ENCODE measurements around the gene NUDT19. TPM values are rescaled to one million over a fixed set of nuclear protein-coding genes. Genes with fewer than 3 reads are reported as not detected.
A peak's percentile ranks its signal among the peaks of the same experiment; 100 is the strongest.
"Not testable (repeated sequence)": the region's sequence is repeated elsewhere in the genome, so short reads cannot be mapped to it uniquely, and the experiment has no call there.

The NUDT19 gene
- total and polyA plus RNA-seq, 8 donors, result 9.5 to 16.6 (median 11.0) TPM

DNA sequence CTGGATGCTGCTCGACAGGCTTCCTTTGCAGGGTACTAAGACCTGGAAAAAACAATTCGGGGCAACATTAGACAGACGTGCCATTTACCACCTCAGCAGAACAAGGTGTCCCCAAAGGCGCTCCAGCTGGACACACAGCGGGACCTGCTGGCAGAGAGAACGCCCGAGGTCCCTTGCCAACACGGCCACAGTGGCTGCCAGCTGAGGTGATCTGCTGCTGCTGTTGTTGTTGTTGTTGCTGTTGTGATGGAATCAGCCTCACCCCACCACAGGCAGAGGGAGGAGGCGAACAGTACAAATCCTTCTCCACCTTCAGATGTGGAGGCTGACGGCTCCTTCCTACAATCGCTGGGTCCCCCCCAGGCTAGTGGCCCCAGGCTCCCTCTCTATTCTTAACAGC lies 41.9 kb upstream of the NUDT19 start:
- intact Hi-C loops (cut with DNase I), result no loop called here
- Histone ChIP-seq H3K27me3 (no peaks in the 10 kb centered on the region), H3K4me1 (peaks cover 3 to 16% of the 10 kb centered on the region in 2 donors)

DNA sequence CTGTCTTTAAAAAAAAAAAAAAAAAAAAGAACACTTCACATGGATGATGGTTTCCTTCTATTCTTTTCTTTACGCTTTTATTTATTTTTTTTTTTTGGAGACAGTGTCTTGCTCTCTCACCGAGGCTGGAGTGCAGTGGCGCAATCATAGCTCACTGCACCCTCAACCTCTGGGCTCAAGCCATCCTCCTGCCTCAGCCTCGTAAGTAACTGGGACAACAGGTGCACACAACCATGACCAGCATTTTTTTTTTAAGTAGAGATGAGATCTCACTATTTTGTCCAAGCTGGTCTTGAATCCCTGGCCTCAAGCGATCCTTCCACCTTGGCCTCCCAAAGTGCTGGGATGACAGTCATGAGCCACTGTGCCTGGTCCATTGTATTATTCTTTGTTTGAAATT lies 41.0 kb upstream of the NUDT19 start:
- DNase-seq, result no peak
- Histone ChIP-seq H3K27me3 (no peaks in the 10 kb centered on the region), H3K27ac (no peak overlapping the region), H3K36me3 (peaks cover 0 to 59% of the 10 kb centered on the region in 2 donors), H3K4me1 (peaks cover 3 to 16% of the 10 kb centered on the region in 2 donors), H3K4me3 (no peak overlapping the region), H3K9me3 (no peaks in the 10 kb centered on the region)
- intact Hi-C loops (cut with DNase I), result no loop called here
- no peak for ATAC-seq
- TF ChIP-seq, protein P1, sequence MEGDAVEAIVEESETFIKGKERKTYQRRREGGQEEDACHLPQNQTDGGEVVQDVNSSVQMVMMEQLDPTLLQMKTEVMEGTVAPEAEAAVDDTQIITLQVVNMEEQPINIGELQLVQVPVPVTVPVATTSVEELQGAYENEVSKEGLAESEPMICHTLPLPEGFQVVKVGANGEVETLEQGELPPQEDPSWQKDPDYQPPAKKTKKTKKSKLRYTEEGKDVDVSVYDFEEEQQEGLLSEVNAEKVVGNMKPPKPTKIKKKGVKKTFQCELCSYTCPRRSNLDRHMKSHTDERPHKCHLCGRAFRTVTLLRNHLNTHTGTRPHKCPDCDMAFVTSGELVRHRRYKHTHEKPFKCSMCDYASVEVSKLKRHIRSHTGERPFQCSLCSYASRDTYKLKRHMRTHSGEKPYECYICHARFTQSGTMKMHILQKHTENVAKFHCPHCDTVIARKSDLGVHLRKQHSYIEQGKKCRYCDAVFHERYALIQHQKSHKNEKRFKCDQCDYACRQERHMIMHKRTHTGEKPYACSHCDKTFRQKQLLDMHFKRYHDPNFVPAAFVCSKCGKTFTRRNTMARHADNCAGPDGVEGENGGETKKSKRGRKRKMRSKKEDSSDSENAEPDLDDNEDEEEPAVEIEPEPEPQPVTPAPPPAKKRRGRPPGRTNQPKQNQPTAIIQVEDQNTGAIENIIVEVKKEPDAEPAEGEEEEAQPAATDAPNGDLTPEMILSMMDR (IDR thresholded peaks at IDR 0.05), result no peak

More for the DNA sequence above, 41.9 kb upstream of the NUDT19 start:
- no peak overlapping the region for H3K4me3 ChIP-seq
- no peaks in the 10 kb centered on the region for H3K9me3 ChIP-seq
- ATAC-seq (no peak), DNase-seq (no peak)
- peaks cover 0 to 59% of the 10 kb centered on the region in 2 donors for H3K36me3 ChIP-seq
- TF ChIP-seq, protein P1 (IDR thresholded peaks at IDR 0.05), result no peak
- no peak overlapping the region for H3K27ac ChIP-seq

DNA sequence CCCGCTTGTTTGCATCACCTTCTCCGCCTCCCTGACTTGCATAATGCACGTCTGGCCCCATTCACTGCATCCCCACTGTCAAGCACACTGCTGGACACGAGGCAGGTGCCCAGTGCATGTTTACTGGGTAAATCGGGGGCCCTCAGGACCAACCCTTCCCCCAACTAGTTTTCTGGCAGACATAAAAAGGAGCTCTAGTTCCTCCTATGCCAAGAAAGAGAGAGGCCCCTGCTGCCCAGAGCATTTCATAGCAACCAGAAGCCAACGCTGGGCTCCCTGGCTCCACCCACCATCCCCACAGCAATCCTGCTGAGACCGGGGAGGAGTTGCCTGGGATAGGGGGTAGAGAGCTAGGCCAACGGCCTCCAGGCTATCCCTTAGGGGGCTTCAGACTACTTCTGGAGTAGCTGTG lies 39.9 kb upstream of the NUDT19 start:
- H3K36me3 ChIP-seq, result peaks cover 0 to 54% of the 10 kb centered on the region in 2 donors
- ATAC-seq (peak; percentile 48), DNase-seq (peak in 1 of 4 donors; percentile 57)
- H3K4me1 ChIP-seq, result peaks cover 3 to 16% of the 10 kb centered on the region in 2 donors
- no peak overlapping the region for H3K27ac ChIP-seq
- no peaks in the 10 kb centered on the region for H3K27me3 ChIP-seq
- H3K4me3 ChIP-seq, result no peak overlapping the region
- no peaks in the 10 kb centered on the region for H3K9me3 ChIP-seq
- intact Hi-C loops (cut with DNase I), result no loop called here
- TF ChIP-seq, protein P1 (IDR thresholded peaks at IDR 0.05), result no peak

DNA sequence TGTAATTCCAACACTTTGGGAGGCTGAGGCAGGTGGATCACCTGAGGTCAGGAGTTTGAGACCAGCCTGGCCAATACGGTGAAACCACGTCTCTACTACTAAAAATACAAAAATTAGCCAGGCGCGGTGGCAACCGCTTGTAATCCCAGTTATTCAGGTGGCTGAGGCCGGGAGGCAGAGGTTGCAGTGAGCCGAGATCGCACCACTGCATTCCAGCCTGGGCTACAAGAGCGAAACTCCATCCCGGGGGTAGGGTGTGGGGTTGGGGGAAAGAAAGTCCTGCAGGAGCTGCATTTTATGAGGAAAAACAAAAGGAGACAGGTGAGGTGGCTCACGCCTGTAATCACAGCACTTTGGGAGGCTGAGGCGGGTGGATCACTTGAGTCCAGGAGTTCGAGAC lies 39.3 kb upstream of the NUDT19 start:
- DNase-seq; H3K9me3 ChIP-seq; H3K27me3 ChIP-seq; intact Hi-C loops (cut with DNase I); ATAC-seq; H3K4me3 ChIP-seq: not testable (repeated sequence)
- Histone ChIP-seq H3K36me3 (peaks cover 0 to 52% of the 10 kb centered on the region in 2 donors), H3K27ac (peak overlapping the region in 1 of 2 donors; percentile 0), H3K4me1 (peaks cover 3 to 16% of the 10 kb centered on the region in 2 donors)

DNA sequence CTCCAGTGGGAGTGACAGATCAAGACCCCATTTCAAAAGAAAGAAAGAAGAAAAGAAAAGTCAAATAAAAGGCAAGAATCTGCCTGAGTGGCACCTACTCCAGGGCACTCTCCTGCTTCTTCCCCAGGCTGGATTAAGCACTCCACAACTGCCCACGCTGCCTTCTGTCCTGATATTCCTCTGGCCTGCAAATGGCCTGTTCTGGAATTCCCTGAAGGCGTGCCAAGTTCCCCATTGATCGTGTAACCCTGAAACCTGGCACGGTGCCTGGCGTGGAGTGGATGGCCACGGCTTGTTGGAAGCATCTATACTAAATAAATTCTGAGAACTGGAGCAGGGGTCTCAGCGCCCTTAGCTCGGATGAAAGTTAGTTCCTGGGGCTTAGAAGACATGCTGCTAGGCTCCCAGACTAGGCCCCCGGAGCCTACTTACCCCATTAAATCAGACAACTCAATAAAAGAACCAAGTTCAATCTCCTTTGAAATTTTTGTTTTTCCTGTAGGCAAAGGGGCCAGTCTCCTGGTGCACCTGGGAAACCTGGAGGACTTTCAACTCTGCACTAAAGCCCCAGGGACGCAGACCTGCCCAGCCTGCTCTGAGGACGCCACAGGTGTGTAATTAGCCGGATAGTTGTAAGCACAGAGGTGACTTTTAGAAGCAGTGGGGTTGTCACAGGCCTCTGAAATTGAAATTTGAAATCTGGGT lies 38.6 kb upstream of the NUDT19 start:
- peak; percentile 83 for ATAC-seq
- H3K27me3 ChIP-seq, result no peaks in the 10 kb centered on the region
- H3K9me3 ChIP-seq, result no peaks in the 10 kb centered on the region
- intact Hi-C loops (cut with DNase I), result no loop called here
- peak in 3 of 4 donors; percentile 60 to 80 (median 61) for DNase-seq
- peaks cover 3 to 16% of the 10 kb centered on the region in 2 donors for H3K4me1 ChIP-seq
- H3K4me3 ChIP-seq, result no peak overlapping the region
- TF ChIP-seq, protein P1 (IDR thresholded peaks at IDR 0.05), result no peak
- H3K36me3 ChIP-seq, result peaks cover 0 to 51% of the 10 kb centered on the region in 2 donors
- H3K27ac ChIP-seq, result peak overlapping the region in 1 of 2 donors; percentile 0

All from left lung (tissue), 10 donors.